Fibroblast of villous mesenchyme (primary cell): ENCODE data around the gene TSHZ2. TPM values are rescaled to one million over a fixed set of nuclear protein-coding genes. Genes with fewer than 3 reads are reported as not detected.

ENCODE experiments used
- DNase-seq: peaks from one replicate; pipeline ENCODE4 v3.0.0-alpha.2; 2010; ENCODE audit warnings: low read depth
- H3K4me3 ChIP-seq: 2 replicates; pipeline ENCODE4 v1.5.1; 2011; ENCODE audit warnings: low read depth, mild to moderate bottlenecking, low read length
- total RNA-seq: library from RNA; depleted of rRNA; stranded (reverse); fragments of >200 nt; gene quantifications from 2 replicates; pipeline ENCODE4 v1.2.3, GENCODE V29; 2012
- TF ChIP-seq, protein P1 (sequence below): IDR thresholded peaks from 2 replicates; pipeline ENCODE4 v1.5.1; 2012; ENCODE audit warnings: low read depth, mild to moderate bottlenecking, low read length; ENCODE audit not compliant: insufficient read depth

Gene TSHZ2
- total RNA-seq, 1 donor, result 2.6 TPM

GRCh38 chr20:53438368-53438767 lies 466.2 kb downstream of the TSHZ2 start:
- TF ChIP-seq, protein P1, sequence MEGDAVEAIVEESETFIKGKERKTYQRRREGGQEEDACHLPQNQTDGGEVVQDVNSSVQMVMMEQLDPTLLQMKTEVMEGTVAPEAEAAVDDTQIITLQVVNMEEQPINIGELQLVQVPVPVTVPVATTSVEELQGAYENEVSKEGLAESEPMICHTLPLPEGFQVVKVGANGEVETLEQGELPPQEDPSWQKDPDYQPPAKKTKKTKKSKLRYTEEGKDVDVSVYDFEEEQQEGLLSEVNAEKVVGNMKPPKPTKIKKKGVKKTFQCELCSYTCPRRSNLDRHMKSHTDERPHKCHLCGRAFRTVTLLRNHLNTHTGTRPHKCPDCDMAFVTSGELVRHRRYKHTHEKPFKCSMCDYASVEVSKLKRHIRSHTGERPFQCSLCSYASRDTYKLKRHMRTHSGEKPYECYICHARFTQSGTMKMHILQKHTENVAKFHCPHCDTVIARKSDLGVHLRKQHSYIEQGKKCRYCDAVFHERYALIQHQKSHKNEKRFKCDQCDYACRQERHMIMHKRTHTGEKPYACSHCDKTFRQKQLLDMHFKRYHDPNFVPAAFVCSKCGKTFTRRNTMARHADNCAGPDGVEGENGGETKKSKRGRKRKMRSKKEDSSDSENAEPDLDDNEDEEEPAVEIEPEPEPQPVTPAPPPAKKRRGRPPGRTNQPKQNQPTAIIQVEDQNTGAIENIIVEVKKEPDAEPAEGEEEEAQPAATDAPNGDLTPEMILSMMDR, result no peak
- no peak overlapping the region for H3K4me3 ChIP-seq
- no peak for DNase-seq

- DNase-seq, result no peak
- TF ChIP-seq, protein P1, result no peak
- H3K4me3 ChIP-seq, result no peak overlapping the region
Measured at GRCh38 chr20:53439046-53439445, 466.9 kb downstream of the TSHZ2 start.

DNA sequence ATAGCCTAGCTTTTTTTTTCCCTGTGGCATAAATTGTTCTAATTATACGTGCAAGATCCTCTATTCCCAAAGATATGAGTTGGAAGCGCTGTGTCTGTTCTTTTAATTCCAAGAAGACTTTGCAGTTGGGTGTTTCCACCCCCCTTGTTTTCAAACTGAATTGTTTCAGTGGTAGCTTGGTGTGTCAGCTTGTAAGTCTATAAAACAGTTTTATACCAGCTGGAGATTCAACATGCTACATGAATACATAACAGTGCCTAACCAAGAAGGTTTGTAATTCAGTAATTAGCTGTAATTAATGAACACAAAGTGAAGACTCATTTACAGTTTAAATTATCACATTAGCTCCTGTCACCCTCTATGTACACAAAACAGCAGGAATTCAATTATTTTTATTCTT lies 467.5 kb downstream of the TSHZ2 start:
- DNase-seq, result no peak
- H3K4me3 ChIP-seq, result no peak overlapping the region
- TF ChIP-seq, protein P1, result no peak

DNA sequence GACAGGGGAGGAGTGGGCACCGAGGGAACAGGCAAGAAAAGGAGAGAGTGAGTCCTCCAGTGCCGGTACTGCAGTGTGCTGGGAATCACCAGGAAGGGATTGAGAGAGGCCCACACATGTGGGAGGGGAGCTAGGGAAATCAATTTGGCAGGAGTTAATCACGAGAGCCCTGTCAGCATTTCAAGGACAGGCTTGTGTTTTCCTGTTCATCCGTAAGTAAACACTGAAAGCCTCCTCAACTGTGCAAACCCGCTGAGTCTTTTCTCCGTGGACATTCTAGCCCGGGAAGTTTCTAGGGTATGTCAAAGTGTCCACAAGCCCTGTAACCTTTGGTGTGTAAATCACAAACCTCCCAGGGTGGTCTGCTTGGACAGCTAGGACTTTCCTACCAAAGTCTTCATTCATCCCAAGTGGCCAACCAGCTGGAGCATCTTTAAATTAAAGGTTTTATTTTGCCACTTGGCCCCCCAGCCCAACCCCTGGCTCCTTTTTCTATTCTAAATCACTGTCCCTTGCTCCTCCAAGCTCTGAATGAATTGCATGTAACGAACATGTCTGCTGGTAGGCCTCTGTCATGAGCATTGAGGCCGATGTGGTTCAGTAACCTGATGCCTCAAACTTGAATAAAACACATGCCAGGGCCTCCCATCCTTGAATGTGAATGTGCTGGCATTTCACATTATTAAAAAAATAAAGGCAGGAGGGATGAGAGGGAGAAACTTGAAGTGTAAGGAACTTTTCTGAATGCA lies 472.4 kb downstream of the TSHZ2 start:
- TF ChIP-seq, protein P1, result no peak
- no peak overlapping the region for H3K4me3 ChIP-seq
- DNase-seq, result peak; percentile 11

DNA sequence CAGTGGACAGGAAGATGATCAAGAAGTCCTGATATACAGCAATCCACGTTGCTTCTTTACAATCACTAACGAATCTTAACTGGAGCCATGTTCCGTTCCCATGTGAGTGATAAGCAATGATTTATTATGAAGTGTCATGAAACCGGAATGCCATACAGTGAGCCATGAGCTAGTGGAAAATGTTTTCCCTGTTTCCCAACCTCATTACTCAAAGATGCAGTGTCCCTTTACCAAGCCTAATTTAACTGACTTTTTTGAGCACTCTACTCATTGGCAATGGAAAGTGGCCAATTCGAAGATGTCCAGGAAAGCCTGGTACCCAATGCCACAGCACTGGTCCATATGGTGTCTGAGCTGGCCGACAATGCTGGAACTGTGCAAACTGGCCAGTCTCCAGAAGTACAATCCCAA lies 473.2 kb downstream of the TSHZ2 start:
- H3K4me3 ChIP-seq, result no peak overlapping the region
- peak; percentile 37 for DNase-seq
- TF ChIP-seq, protein P1, result no peak

- H3K4me3 ChIP-seq, result no peak overlapping the region
- DNase-seq, result no peak
- TF ChIP-seq, protein P1, result no peak
Measured at GRCh38 chr20:53445932-53446331, 473.8 kb downstream of the TSHZ2 start.

DNA sequence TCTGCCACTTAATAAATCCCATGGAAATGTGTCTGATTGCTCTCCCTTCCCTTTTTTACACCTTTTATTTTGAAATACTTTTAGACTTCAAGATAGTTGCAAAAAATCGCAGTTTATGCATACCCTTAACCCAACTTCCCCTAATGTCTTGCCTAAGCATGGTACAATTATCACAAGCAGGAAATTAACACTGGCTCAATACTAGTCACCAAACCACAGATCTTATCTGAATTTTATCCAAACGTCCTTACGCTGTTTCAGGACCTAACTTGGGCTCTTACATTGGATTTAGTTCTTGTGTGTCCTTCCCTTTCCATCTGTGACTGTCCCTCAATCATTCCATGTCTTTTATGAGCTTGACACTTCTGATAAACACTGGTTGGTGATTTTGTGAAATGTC lies 475.2 kb downstream of the TSHZ2 start:
- H3K4me3 ChIP-seq, result no peak overlapping the region
- TF ChIP-seq, protein P1, result no peak
- no peak for DNase-seq
